ENCODE data around the gene FBXO7. TPM values are rescaled to one million over a fixed set of nuclear protein-coding genes. Genes with fewer than 3 reads are reported as not detected.

The FBXO7 gene
- total and polyA plus RNA-seq, 2 experiments from 2014 or later, result 82.7 to 94.2 TPM

DNA sequence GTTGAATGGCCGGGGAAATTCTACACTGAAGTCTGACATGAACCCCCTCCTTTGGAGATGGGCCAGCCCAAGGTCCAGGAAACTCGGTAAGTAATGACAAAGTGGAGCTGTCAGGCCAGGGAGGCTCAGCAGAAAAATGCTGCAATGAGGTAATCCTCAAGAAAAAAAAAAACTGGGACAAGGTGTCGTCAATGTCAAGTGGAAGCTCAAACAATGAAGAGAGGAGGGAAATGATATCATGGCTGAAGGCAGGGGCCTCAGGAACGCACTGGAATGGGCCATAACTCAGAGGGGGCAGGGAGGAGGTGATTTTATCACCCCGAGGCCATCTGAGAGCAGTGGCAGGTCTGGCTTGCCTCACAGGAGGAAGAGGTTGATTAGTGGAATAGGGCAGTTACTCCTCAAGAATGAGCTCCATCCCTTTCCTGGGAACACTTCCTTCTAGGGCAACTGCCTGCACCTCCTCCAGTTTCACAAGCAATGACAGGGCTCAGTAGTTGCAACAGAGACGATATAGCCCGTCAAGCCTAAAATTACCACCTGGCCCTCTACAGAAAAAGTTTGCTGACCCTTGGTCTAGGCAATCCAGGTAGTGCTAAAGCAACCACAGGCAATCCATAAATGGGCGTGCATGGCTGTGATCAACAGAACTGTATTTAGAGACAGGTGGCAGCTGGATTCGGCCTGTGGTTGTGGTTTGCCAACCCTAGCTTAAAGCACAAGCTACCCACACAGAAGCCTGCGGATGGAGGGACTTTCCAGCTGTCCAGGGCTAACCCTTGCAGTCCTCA is 65.2 kb downstream of the FBXO7 start:
- WGBS (ENCODE audit: low lambda C conversion rate, missing lambda C conversion rate), result 40% methylated on average over 10 of the region's 10 CpGs
- H3K27me3 ChIP-seq, result no peaks in the 10 kb centered on the region
- H3K9me3 ChIP-seq (ENCODE audit: low read depth), result no peaks in the 10 kb centered on the region
- H3K4me1 ChIP-seq (ENCODE audit: insufficient read depth), result peaks cover 11% of the 10 kb centered on the region
- no peaks in the 10 kb centered on the region for H3K79me2 ChIP-seq
- H3K27ac ChIP-seq, result peak overlapping the region; percentile 71
- H2AFZ ChIP-seq, result no peak overlapping the region
- H4K20me1 ChIP-seq (ENCODE audit: insufficient read depth, poor library complexity, severe bottlenecking), result no peaks in the 10 kb centered on the region
- H3K4me2 ChIP-seq, result no peak overlapping the region
- no peak for TF ChIP-seq EZH2 (IDR thresholded peaks at IDR 0.05; ENCODE audit: borderline replicate concordance)
- no peak for TF ChIP-seq EZH2phosphoT487 (IDR thresholded peaks at IDR 0.05; ENCODE audit: low read depth, severe bottlenecking, unreplicated experiment)
- TF ChIP-seq, protein P1, sequence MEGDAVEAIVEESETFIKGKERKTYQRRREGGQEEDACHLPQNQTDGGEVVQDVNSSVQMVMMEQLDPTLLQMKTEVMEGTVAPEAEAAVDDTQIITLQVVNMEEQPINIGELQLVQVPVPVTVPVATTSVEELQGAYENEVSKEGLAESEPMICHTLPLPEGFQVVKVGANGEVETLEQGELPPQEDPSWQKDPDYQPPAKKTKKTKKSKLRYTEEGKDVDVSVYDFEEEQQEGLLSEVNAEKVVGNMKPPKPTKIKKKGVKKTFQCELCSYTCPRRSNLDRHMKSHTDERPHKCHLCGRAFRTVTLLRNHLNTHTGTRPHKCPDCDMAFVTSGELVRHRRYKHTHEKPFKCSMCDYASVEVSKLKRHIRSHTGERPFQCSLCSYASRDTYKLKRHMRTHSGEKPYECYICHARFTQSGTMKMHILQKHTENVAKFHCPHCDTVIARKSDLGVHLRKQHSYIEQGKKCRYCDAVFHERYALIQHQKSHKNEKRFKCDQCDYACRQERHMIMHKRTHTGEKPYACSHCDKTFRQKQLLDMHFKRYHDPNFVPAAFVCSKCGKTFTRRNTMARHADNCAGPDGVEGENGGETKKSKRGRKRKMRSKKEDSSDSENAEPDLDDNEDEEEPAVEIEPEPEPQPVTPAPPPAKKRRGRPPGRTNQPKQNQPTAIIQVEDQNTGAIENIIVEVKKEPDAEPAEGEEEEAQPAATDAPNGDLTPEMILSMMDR (IDR thresholded peaks at IDR 0.05; ENCODE audit: poor library complexity), result no peak
- H3K36me3 ChIP-seq (replicated peaks; ENCODE audit: insufficient read depth, low read depth), result no peaks in the 10 kb centered on the region
- DNase-seq (ENCODE audit: low spot score), result peak; percentile 72
- H3K9me2 ChIP-seq (replicated peaks; ENCODE audit: insufficient read depth), result no peaks in the 10 kb centered on the region
- no peak overlapping the region for H3K4me3 ChIP-seq

DNA sequence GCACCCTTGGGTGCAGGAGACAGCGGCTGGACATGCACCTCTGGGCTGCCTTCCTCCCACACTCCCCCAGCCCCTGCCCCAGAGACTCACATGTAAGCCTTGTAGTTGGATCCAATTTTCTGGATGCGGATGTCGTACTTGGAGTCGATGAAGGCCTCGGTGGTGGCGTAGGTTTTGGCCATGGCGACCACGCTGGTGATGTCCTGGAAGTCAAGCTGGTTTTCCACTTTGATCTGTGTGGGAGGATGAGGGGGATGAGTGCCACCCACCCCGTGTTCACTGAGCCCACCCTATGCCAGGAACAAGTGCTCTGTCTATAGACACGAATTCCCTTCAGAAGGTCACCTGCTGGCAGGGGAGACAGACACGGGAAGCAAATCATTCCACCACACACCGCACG is 66.9 kb downstream of the FBXO7 start:
- H3K4me2 ChIP-seq, result no peak overlapping the region
- no peaks in the 10 kb centered on the region for H3K36me3 ChIP-seq (replicated peaks; ENCODE audit: insufficient read depth, low read depth)
- H2AFZ ChIP-seq, result no peak overlapping the region
- TF ChIP-seq EZH2 (IDR thresholded peaks at IDR 0.05; ENCODE audit: borderline replicate concordance) (no peak), EZH2phosphoT487 (IDR thresholded peaks at IDR 0.05; ENCODE audit: low read depth, severe bottlenecking, unreplicated experiment) (no peak)
- TF ChIP-seq, protein P1 (IDR thresholded peaks at IDR 0.05; ENCODE audit: poor library complexity), result no peak
- no peaks in the 10 kb centered on the region for H3K9me2 ChIP-seq (replicated peaks; ENCODE audit: insufficient read depth)
- DNase-seq (ENCODE audit: low spot score), result no peak
- H4K20me1 ChIP-seq (ENCODE audit: insufficient read depth, poor library complexity, severe bottlenecking), result no peaks in the 10 kb centered on the region
- no peaks in the 10 kb centered on the region for H3K79me2 ChIP-seq
- no peaks in the 10 kb centered on the region for H3K9me3 ChIP-seq (ENCODE audit: low read depth)
- peaks cover 7% of the 10 kb centered on the region for H3K4me1 ChIP-seq (ENCODE audit: insufficient read depth)
- H3K4me3 ChIP-seq, result no peak overlapping the region
- 94% methylated on average over 13 of the region's 13 CpGs for WGBS (ENCODE audit: low lambda C conversion rate, missing lambda C conversion rate)
- no peaks in the 10 kb centered on the region for H3K27me3 ChIP-seq
- H3K27ac ChIP-seq, result no peak overlapping the region

DNA sequence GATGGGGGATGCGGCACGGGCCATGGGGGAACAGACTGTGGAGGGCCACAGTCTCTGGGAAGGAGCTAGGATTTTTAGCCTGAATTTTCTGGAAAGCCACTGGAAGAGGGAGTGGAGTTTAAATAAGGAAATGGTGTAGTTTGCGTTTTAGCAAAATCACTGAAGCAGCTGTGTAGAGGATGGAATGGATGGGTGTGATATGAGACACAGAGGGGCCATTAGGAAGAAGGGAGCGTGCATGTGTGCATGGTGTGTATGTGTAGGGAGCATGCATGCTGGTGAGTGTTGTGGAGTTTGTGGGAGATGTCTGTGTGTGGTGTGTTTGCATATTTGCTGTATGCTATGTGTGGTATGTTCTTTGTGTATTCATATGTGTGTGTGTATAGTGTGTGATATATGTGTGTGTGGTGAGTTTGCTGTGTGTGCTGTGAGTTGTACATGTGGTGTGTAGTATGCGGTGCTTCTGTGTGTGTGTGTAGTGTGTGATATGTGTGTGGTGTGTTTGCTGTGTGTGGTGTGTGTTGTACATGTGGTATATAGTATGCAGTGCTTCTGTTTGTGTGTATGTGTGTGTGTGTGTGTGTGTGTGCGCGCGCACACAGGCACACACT is 67.6 kb downstream of the FBXO7 start:
- DNase-seq (ENCODE audit: low spot score), result no peak
- Histone ChIP-seq H3K27ac (no peak overlapping the region), H3K9me2 (replicated peaks; ENCODE audit: insufficient read depth) (no peaks in the 10 kb centered on the region), H2AFZ (no peak overlapping the region), H3K36me3 (replicated peaks; ENCODE audit: insufficient read depth, low read depth) (no peaks in the 10 kb centered on the region), H4K20me1 (ENCODE audit: insufficient read depth, poor library complexity, severe bottlenecking) (no peaks in the 10 kb centered on the region), H3K79me2 (no peaks in the 10 kb centered on the region), H3K27me3 (no peaks in the 10 kb centered on the region), H3K9me3 (ENCODE audit: low read depth) (no peaks in the 10 kb centered on the region), H3K4me1 (ENCODE audit: insufficient read depth) (peaks cover 7% of the 10 kb centered on the region), H3K4me3 (no peak overlapping the region), H3K4me2 (no peak overlapping the region)
- TF ChIP-seq, protein P1 (IDR thresholded peaks at IDR 0.05; ENCODE audit: poor library complexity), result no peak
- 96% methylated on average over 8 of the region's 8 CpGs for WGBS (ENCODE audit: low lambda C conversion rate, missing lambda C conversion rate)

All from hepatocyte (in vitro differentiated cells).